ENCODE measurements around the gene CTDSPL2. TPM values are rescaled to one million over a fixed set of nuclear protein-coding genes. Genes with fewer than 3 reads are reported as not detected.

The CTDSPL2 gene
- 100 to 1,000 TPM in 1 of 3 donors, 10 to 100 TPM in 2; 89.5 to 108 (median 96.5) TPM for total RNA-seq
- 115 TPM for total RNA-seq (2013)

DNA sequence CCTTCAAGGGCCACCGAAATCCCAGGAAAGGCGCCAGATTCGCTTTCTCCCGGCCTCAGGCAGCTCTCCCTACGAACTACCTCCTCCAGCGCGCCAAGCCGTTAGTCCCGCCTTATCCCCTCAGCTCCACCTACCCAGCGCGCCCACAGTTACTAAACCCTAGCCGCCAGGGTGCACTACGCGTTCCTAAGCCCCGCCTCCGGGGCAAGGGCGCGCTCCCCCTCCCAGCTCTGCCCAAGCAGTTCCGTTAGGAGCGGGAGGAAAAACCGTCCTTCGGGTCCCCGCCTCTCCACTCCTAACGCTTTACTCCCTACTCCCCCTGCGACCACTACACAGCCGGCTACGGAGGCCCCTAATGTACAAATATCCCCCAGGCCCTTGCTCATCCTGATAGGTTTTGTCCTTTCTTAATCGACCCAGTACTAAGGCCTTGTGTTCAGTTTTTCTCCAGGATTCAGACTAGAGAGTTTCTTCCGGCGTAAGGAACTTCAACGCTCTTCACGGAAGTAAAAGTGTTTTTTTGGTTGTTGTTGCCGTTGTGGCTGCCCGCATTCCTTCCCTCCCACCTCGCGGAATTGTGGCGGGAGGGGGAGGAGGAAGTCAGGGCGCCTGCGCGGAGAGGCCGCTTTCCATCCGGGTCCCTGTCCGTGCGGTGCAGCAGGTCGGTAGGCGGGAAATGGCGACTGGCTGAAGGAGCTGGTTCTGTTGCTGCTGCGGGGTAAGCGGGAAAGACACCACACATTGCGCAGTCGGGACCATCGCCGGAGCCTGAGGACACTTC, at the start of gene CTDSPL2:
TSS of gene CTDSPL2 (plus strand) at position 655 of the 781 bp plus-strand sequence. CDS start 31,386 bp downstream, outside the sequence.
- H3K4me1 ChIP-seq (ENCODE audit: control insufficient read depth, insufficient read depth, low read length), result peaks cover 11% of the 10 kb centered on the region
- H3K27me3 ChIP-seq (ENCODE audit: control insufficient read depth, insufficient read depth, low read length), result no peaks in the 10 kb centered on the region
- intact Hi-C loops (cut with micrococcal nuclease), result loop anchor here (1.0 to 5.0 kb wide), 3 partner anchors 110 to 772 kb away; partner anchors contain the start of genes EIF3J and GOLM2
- under 1% methylated on average over 53 of the region's 53 CpGs for WGBS (ENCODE audit: insufficient coverage)
- Mint-ChIP-seq H3K4me1 (peaks cover 54 to 56% of the 10 kb centered on the region in 2 donors), H3K27me3 (ENCODE audit: low read depth in 2 of 2) (no peaks in the 10 kb centered on the region), H3K27ac (peak within 1 kb of the TSS; percentile 97 to 100), H3K36me3 (no peaks in the 10 kb centered on the region), H3K4me3 (peak within 1 kb of the TSS; percentile 99), H3K9me3 (no peaks in the 10 kb centered on the region)
- TF ChIP-seq, protein P1, sequence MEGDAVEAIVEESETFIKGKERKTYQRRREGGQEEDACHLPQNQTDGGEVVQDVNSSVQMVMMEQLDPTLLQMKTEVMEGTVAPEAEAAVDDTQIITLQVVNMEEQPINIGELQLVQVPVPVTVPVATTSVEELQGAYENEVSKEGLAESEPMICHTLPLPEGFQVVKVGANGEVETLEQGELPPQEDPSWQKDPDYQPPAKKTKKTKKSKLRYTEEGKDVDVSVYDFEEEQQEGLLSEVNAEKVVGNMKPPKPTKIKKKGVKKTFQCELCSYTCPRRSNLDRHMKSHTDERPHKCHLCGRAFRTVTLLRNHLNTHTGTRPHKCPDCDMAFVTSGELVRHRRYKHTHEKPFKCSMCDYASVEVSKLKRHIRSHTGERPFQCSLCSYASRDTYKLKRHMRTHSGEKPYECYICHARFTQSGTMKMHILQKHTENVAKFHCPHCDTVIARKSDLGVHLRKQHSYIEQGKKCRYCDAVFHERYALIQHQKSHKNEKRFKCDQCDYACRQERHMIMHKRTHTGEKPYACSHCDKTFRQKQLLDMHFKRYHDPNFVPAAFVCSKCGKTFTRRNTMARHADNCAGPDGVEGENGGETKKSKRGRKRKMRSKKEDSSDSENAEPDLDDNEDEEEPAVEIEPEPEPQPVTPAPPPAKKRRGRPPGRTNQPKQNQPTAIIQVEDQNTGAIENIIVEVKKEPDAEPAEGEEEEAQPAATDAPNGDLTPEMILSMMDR (IDR thresholded peaks at IDR 0.05), result no peak
- peak within 1 kb of the TSS; percentile 93 for H3K27ac ChIP-seq (ENCODE audit: low read length)
- peak within 1 kb of the TSS; percentile 82 for H3K4me3 ChIP-seq (ENCODE audit: low read length)
- H3K36me3 ChIP-seq (ENCODE audit: control insufficient read depth, insufficient read depth, low read length), result no peaks in the 10 kb centered on the region
- H3K9me3 ChIP-seq (ENCODE audit: control insufficient read depth, insufficient read depth, low read length), result no peaks in the 10 kb centered on the region
- ATAC-seq (peak; percentile 94 to 99 (median 95)), DNase-seq (peak; percentile 93 to 96)

DNA sequence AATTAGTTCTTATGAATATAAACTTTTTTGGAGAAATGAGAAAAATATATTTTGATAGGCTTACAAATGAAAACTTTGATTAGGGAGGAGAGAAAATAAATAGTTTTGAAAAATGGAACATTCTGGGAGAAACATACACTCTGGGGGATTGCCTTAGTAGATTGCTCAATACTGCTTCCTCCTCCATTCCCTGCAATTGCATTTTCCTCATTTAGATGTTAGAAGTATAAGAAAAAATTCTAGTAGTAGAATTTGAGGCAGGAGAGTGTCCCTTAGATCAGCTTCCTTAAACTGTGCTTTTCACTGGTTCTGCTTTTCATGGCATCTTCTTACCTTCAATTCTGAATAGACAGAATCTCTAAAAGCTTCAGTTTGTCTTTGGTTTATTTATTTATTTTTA, 46.2 kb upstream of the CTDSPL2 start:
- Histone ChIP-seq H3K4me3 (ENCODE audit: low read length) (no peak overlapping the region), H3K9me3 (ENCODE audit: control insufficient read depth, insufficient read depth, low read length) (no peaks in the 10 kb centered on the region), H3K27ac (ENCODE audit: low read length) (no peak overlapping the region), H3K36me3 (ENCODE audit: control insufficient read depth, insufficient read depth, low read length) (peaks cover 5% of the 10 kb centered on the region), H3K27me3 (ENCODE audit: control insufficient read depth, insufficient read depth, low read length) (no peaks in the 10 kb centered on the region), H3K4me1 (ENCODE audit: control insufficient read depth, insufficient read depth, low read length) (no peaks in the 10 kb centered on the region)
- Mint-ChIP-seq H3K4me1 (peaks cover 9 to 12% of the 10 kb centered on the region in 2 donors), H3K4me3 (no peak overlapping the region), H3K9me3 (no peaks in the 10 kb centered on the region), H3K27ac (no peak overlapping the region), H3K36me3 (no peaks in the 10 kb centered on the region), H3K27me3 (ENCODE audit: low read depth in 2 of 2) (no peaks in the 10 kb centered on the region)
- TF ChIP-seq, protein P1 (IDR thresholded peaks at IDR 0.05), result no peak
- ATAC-seq (no peak), DNase-seq (no peak)
- intact Hi-C loops (cut with micrococcal nuclease), result no loop called here

DNA sequence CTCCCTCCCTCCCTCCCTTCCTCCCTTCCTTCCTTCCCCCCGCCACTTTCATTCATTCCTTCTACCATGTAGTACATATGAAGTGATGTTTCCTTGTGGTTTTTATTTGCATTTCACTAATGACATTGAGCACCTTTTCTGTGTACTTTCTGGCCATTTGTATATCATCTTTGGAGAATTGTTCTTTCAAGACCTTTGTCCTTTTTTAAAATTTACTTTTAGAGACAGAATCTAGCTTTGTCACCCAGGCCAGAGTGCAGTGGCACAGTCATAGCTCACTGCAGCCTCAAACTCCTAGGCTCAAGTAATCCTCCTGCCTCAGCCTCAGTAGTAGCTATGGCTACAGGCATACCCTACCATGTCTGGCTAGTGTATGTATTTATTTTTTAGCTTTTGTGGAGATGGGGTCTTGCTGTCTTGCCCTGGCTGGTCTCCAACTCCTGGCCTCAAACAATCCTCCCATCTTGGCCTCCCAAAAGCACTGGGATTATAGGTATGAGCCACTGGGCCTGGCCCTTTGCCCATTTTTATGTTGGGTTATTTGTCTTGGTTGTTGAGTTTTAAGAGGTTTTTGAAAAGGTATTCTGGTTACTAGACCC, 42.0 kb upstream of the CTDSPL2 start:
- Histone ChIP-seq H3K27ac (ENCODE audit: low read length) (no peak overlapping the region), H3K36me3 (ENCODE audit: control insufficient read depth, insufficient read depth, low read length) (peaks cover under 1% of the 10 kb centered on the region), H3K4me1 (ENCODE audit: control insufficient read depth, insufficient read depth, low read length) (no peaks in the 10 kb centered on the region), H3K9me3 (ENCODE audit: control insufficient read depth, insufficient read depth, low read length) (no peaks in the 10 kb centered on the region), H3K4me3 (ENCODE audit: low read length) (no peak overlapping the region), H3K27me3 (ENCODE audit: control insufficient read depth, insufficient read depth, low read length) (no peaks in the 10 kb centered on the region)
- Mint-ChIP-seq H3K9me3 (no peaks in the 10 kb centered on the region), H3K4me1 (peaks cover 9 to 12% of the 10 kb centered on the region in 2 donors), H3K27ac (no peak overlapping the region), H3K36me3 (no peaks in the 10 kb centered on the region), H3K27me3 (ENCODE audit: low read depth in 2 of 2) (no peaks in the 10 kb centered on the region), H3K4me3 (no peak overlapping the region)
- no CpG with 5 or more reads among the region's 1 CpG for WGBS (ENCODE audit: insufficient coverage)
- no peak for ATAC-seq
- intact Hi-C loops (cut with micrococcal nuclease), result no loop called here
- TF ChIP-seq, protein P1 (IDR thresholded peaks at IDR 0.05), result no peak
- DNase-seq, result no peak

Measured in natural killer cell (primary cell).